Muscle layer of duodenum (tissue), 2 donors: ENCODE measurements around the gene C8G.
A peak's percentile ranks its signal among the peaks of the same experiment; 100 is the strongest.

Source experiments
- H3K27ac ChIP-seq: one replicate; pipeline ENCODE4 v1.7.0; 2013; ENCODE audit warnings: mild to moderate bottlenecking, low read length
- H3K27me3 ChIP-seq: one replicate; pipeline ENCODE4 v1.7.0; 2013; ENCODE audit warnings: low read depth, mild to moderate bottlenecking, control low read depth, low read length
- H3K36me3 ChIP-seq, 2 donors: one replicate each; pipeline ENCODE4 v1.7.0; 2013; ENCODE audit warnings: low read length in 2 of 2, control low read depth in 1 of 2, mild to moderate bottlenecking in 1 of 2; ENCODE audit not compliant: insufficient read depth in 2 of 2, control insufficient read depth in 1 of 2
- H3K4me1 ChIP-seq, 2 donors: one replicate each; pipeline ENCODE4 v1.7.0; 2013; ENCODE audit warnings: low read length in 2 of 2, mild to moderate bottlenecking in 2 of 2, control low read depth in 1 of 2, moderate library complexity in 1 of 2; ENCODE audit not compliant: insufficient read depth in 2 of 2, control insufficient read depth in 1 of 2
- H3K4me3 ChIP-seq, 2 donors: one replicate each; pipeline ENCODE4 v1.7.0; 2013; ENCODE audit warnings: low read length in 2 of 2, low read depth in 1 of 2, mild to moderate bottlenecking in 1 of 2
- H3K9me3 ChIP-seq, 2 donors: one replicate each; pipeline ENCODE4 v1.7.0; 2013; ENCODE audit warnings: low read length in 2 of 2, control low read depth in 1 of 2, mild to moderate bottlenecking in 1 of 2; ENCODE audit not compliant: control insufficient read depth in 1 of 2
- donor health status: healthy.

C8G gene

DNA sequence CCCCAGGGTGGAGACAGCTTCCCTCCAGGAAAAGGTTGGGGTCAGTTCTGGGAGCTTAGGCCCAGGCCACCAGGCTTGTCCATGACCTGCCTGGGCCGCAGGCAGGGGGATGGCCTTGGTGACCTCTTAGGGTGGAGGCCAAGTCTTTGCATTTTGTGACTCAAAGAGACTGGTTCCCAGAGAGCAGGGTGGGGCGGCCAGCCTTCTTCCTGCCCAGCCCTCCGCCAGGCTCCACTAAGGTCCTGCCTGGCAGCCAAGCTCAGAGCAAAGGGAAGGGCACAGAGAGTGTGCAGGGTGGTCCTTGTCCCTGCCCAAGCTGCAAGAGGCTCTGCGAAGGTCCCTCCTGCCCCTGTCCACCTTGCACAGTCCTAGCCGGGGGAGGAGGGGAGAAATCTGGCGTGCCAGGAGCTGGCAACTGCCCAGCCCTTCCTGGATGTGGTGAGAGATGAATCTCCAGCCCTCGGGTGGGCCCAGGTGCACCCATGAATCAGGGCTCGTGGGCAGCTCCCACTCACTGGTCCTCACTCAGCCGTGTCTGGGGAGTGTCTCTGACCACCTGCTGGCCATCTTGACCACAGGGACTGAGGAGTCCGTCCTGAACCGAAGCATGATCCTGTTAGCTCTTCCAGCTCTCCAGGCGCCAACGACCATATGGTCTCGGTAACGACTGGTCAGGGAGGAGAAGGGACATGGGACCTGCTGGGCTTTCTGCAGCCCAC is 29.9 kb downstream of the C8G start:
- Histone ChIP-seq H3K4me3 (no peak overlapping the region), H3K36me3 (no peaks in the 10 kb centered on the region), H3K9me3 (no peaks in the 10 kb centered on the region), H3K4me1 (peaks cover 0 to 19% of the 10 kb centered on the region in 2 donors), H3K27me3 (no peaks in the 10 kb centered on the region), H3K27ac (no peak overlapping the region)

DNA sequence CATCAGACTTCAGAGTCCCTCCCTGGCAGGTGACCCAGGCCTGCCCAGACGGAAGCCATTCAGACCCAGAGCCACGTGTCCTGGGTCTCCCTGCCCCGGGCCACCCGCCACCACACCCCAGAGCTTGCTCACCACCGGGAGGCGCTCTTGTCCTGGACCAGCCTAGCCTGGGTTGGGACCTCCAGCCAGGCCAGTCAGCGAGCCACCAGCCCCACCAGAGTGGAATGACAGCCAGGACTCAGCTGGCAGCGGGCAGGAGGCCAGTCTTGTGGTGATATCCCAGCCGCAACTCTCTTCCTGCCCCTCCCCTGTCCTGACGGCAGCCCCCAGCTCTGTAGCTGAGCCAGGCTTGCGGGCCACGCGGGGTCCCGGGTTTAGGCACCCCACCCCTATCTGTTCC is 30.6 kb downstream of the C8G start:
- no peak overlapping the region for H3K4me3 ChIP-seq
- no peaks in the 10 kb centered on the region for H3K9me3 ChIP-seq
- no peak overlapping the region for H3K27ac ChIP-seq
- no peaks in the 10 kb centered on the region for H3K27me3 ChIP-seq
- no peaks in the 10 kb centered on the region for H3K36me3 ChIP-seq
- H3K4me1 ChIP-seq: peaks cover 0 to 19% of the 10 kb centered on the region in 2 donors

DNA sequence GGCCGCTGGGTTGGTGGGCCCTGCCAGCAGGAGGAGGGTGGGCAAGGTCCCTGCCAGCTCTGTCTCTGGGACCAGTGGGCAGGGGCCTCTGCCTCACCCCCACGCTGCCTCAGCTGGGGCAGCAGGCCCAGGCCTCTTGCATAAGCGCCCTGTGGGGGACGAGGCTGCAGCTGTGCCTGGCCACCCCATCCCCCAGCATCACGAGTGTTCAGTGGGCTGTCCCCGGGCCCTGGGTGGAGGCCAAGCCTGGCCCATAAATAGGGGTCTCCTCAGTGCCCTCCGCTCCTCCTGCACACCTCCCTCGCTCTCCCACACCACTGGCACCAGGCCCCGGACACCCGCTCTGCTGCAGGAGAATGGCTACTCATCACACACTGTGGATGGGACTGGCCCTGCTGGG is 32.2 kb downstream of the C8G start, which contains the start of gene PTGDS:
Gene PTGDS, plus strand, starts transcription at position 282 of the 400 bp plus-strand sequence. Its CDS starts 75 bp downstream, at position 357.
- peaks cover 0 to 19% of the 10 kb centered on the region in 2 donors for H3K4me1 ChIP-seq
- H3K36me3 ChIP-seq: no peaks in the 10 kb centered on the region
- no peaks in the 10 kb centered on the region for H3K27me3 ChIP-seq
- H3K9me3 ChIP-seq: no peaks in the 10 kb centered on the region
- peak within 1 kb of the TSS in 1 of 2 donors; percentile 60 for H3K4me3 ChIP-seq
- no peak within 1 kb of the TSS for H3K27ac ChIP-seq

DNA sequence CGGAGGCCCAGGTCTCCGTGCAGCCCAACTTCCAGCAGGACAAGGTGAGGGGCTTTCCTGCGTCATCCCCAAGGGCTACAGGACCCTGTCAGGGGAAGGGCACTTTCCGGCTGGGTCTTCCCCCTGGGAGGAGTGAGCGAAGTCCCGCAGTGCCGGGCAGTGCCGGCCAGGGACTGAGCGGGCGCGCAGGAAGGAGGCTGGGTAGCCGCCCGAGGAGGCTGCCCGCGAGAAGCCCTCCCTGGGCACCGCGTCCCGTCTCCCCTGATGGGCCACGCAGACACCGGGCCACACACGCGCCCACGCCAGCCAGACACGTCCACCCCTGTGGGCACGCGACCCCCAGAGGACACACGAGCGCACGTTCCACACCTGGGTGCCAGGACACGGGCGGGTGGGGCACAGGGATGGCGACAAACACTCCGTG is 32.6 kb downstream of the C8G start:
- Histone ChIP-seq H3K36me3 (no peaks in the 10 kb centered on the region), H3K27me3 (no peaks in the 10 kb centered on the region), H3K4me1 (peaks cover 0 to 19% of the 10 kb centered on the region in 2 donors), H3K9me3 (no peaks in the 10 kb centered on the region), H3K27ac (no peak overlapping the region), H3K4me3 (peak overlapping the region in 1 of 2 donors; percentile 60)

DNA sequence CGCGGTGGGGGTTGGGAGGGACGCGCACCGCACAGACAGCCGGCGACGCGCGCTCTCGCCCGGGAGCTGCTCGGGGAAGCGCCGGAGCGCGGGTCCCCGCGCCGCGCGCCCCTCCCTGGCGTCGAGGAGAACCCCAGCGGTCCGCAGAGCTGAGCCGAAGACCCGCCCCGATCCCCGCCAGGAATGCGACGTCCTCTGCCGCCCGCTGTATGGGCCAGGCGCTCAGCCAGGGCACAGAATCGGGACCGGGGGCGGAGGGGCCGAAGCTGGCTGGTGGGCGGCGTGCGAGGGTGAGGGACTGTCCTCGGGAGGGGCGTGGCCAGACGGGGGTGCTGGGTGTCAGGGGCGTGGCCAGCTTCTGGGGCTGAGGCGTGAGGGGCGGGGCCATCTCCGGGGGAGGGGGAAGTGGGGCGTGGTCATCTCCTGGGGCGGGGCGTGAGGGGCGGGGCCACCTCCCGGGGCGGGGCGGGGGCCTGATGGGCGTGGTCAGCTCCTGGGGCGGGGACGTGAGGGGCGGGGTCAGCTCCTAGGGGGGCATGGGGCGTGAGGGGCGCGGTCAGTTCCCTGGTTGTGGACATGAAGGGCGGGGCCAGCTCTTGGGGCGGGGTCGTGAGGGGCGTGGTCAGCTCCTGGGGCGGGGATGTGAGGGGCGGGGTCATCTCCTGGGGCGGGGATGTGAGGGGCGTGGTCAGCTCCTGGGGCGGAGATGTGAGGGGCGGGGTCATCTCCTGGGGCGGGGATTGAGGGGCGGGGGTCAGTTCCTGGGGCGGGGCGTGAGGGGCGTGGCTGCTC is 33.2 kb downstream of the C8G start:
- H3K9me3 ChIP-seq: no peaks in the 10 kb centered on the region
- no peaks in the 10 kb centered on the region for H3K36me3 ChIP-seq
- no peak overlapping the region for H3K27ac ChIP-seq
- H3K27me3 ChIP-seq: no peaks in the 10 kb centered on the region
- H3K4me3 ChIP-seq: peak overlapping the region in 1 of 2 donors; percentile 60
- peaks cover 0 to 19% of the 10 kb centered on the region in 2 donors for H3K4me1 ChIP-seq

DNA sequence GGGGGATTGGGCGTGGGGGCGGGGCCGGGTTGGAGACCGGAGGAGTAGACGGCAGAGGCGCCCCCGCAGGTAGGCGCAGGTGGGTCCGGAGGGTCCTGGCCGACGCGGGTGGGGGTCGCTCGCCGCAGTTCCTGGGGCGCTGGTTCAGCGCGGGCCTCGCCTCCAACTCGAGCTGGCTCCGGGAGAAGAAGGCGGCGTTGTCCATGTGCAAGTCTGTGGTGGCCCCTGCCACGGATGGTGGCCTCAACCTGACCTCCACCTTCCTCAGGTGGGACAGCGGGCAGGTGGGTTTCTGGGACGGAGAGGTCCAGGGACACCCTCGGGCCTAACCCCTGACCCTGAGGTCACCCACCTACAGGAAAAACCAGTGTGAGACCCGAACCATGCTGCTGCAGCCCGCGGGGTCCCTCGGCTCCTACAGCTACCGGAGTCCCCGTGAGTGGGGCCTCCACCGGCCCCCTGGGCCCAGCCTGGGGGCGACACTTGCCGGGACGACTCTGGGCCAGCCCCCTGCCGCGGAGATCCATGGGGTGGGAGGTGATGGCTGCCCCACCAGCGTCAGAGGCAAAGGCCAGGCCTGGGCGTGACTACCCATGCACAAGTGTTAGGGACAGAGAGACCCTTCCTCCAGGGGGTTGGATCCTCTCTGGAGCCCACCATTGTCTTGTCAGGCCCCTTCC is 34.0 kb downstream of the C8G start:
- Histone ChIP-seq H3K4me1 (peaks cover 0 to 19% of the 10 kb centered on the region in 2 donors), H3K27ac (no peak overlapping the region), H3K27me3 (no peaks in the 10 kb centered on the region), H3K36me3 (no peaks in the 10 kb centered on the region), H3K9me3 (no peaks in the 10 kb centered on the region), H3K4me3 (no peak overlapping the region)

DNA sequence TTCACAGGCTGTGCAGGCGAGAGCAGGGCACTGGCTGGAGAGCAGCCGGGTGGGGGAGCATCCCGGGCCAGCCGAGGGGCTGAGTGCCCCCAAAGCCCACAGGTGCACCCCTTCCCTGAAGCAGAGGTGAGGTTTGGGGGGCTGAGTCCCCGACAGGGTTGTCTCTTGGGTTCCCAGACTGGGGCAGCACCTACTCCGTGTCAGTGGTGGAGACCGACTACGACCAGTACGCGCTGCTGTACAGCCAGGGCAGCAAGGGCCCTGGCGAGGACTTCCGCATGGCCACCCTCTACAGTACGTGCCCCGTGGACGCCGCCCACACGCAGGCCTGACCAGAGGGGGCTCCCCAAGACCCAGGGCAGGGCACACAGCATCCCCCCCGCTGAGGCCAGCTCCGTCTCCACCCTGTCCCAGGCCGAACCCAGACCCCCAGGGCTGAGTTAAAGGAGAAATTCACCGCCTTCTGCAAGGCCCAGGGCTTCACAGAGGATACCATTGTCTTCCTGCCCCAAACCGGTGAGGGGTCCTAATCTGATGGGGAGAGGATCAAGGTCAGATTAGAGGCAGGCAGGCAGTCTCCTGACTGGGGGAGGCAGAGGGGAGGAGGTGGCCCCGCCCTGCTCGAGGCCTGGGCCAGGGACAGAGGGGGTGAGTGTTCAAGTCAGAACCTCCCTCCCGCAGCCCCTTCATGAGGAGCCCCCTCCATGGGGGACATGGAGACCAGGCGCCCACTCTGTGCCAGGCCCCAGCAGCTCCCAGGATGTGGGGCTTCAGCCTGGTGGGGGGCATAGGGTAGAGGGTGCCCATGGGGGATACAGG is 34.9 kb downstream of the C8G start:
- Histone ChIP-seq H3K9me3 (no peaks in the 10 kb centered on the region), H3K27ac (no peak overlapping the region), H3K27me3 (peaks cover 3% of the 10 kb centered on the region), H3K36me3 (no peaks in the 10 kb centered on the region), H3K4me1 (peaks cover 0 to 19% of the 10 kb centered on the region in 2 donors), H3K4me3 (no peak overlapping the region)

DNA sequence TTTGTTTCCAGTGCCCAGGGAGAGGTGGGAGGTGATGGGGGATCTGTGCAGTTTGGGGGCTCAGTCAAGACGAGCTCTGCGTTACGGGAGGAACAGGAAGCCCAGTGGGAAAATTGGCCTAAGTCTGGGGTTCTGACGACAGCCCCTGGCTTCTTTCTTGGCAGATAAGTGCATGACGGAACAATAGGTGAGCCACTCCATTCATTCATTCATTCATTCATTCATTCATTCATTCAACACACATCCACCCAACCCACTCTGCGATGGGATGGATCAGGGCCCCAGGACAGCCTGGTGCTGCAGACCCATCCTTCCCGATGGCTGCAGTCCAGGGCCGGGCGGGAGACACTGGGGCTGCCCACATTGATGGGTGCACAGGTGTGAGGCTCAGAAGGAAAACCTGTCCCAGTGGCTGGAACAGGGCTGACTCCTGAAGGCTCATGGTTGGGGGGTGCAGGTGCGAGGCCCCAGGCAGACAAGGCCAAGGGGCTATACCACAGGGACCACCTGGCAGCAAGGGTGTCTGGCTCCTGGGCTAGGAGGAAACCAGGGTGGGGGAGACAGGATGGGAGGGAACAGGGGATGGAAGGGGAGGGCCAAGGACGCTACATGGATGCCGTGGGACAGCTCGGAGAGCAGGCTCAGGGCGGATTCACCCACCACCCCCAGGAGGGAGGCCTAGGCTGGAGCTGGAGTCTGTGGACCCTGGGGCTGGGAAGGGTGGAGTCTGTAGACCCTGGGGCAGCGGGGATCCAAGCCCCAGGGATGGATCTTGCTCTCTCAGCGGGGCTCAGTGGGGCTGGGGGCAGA is 35.8 kb downstream of the C8G start:
- H3K36me3 ChIP-seq: no peaks in the 10 kb centered on the region
- H3K27me3 ChIP-seq: peaks cover 5% of the 10 kb centered on the region
- no peaks in the 10 kb centered on the region for H3K9me3 ChIP-seq
- H3K4me1 ChIP-seq: peaks cover 0 to 21% of the 10 kb centered on the region in 2 donors
- no peak overlapping the region for H3K27ac ChIP-seq
- no peak overlapping the region for H3K4me3 ChIP-seq

DNA sequence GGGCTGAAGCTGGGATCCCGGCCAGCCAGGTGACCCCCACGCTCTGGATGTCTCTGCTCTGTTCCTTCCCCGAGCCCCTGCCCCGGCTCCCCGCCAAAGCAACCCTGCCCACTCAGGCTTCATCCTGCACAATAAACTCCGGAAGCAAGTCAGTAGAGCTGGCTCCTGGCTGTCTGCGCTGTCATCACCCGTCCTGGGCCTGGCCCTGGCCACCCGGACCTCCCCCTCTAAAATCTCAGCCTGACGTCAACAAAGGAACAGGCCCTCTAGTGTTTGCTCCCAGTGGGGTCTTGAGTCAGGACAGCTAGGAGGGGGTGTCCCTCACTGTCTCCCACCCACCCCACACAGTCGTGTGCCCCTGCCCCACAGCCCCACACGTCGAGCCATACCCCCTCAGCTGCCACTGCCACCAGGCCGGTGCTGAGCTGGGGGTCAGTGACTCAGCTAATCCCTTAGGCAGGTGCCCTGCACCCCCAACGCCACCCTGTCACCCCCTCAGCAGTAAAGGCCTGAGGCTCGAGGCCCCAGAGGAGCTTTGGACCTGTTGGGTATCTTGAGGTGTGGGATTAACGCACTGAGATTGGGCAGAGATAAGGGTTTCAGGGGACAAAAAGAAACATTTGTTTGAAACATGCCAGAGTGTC is 36.7 kb downstream of the C8G start:
- no peaks in the 10 kb centered on the region for H3K9me3 ChIP-seq
- H3K4me3 ChIP-seq: no peak overlapping the region
- no peaks in the 10 kb centered on the region for H3K36me3 ChIP-seq
- H3K4me1 ChIP-seq: peaks cover 0 to 18% of the 10 kb centered on the region in 2 donors
- peaks cover 9% of the 10 kb centered on the region for H3K27me3 ChIP-seq
- no peak overlapping the region for H3K27ac ChIP-seq
